ENCODE data around the gene ATAD3B.
"Not testable (repeated sequence)": the region's sequence is repeated elsewhere in the genome, so short reads cannot be mapped to it uniquely, and the experiment has no call there.

ATAD3B gene

DNA sequence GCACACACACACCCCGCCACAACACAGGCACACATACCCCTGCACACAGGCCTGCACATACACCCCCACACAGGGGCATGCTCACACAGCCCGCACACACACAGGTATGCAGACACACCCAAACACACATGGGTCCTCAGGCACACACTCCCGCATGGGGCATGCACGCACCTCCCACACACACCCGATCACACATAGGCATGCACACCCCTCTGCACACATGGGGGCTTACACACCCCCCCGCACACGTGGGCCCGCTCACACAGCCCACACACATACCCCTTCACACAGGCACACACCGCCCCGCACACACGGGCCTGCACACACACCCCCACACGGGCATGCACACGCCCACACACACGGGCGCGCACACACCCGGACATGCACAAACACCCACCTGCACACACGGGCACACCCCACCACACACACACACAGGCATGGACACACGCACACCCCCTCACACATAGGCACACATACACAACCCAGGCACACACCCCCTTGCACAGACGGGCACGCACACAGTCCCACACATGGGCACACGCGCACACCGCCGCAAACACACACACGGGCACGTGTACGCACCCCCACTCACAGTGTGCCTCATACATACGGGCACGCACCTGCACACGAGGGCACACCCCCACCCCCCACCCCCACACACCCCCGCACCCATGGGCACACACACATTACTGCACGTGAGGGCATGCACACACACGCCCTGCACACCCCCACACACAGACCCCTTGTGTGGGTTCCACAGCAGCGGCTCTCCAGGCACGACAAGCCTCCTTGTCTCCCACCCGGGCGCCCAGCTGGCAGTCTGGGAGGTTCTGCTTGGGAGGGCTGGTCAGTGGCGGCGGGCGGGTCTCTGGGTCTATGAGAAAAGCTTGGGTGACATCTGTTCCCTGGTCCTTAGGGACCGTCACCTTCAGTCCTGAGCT lies 8.3 kb downstream of the ATAD3B start:
- DNase-seq, result no peak

- DNase-seq, result not testable (repeated sequence)
Measured at GRCh38 chr1:1480488-1480867, 8.9 kb downstream of the ATAD3B start.

- not testable (repeated sequence) for DNase-seq
Measured at GRCh38 chr1:1481811-1482210, 10.2 kb downstream of the ATAD3B start.

DNA sequence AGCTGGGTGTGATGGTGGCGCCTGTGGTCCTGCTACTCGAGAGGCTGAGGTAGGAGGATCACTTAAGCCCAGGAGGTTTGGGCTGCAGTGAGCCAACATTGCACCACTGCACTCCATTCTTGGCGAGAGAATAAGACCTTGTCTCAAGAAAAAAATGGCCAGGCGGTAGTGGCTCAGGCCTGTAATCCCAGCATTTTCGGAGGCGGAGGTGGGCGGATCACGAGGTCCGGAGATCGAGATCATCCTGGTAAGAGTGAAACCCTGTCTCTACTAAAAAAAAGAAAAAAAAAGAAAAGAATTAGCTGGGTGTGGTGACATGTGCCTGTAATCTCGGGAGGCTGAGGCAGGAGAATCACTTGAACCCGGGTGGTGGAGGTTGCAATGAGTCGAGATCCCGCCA lies 11.3 kb downstream of the ATAD3B start:
- peak; percentile 18 to 33 for DNase-seq

DNA sequence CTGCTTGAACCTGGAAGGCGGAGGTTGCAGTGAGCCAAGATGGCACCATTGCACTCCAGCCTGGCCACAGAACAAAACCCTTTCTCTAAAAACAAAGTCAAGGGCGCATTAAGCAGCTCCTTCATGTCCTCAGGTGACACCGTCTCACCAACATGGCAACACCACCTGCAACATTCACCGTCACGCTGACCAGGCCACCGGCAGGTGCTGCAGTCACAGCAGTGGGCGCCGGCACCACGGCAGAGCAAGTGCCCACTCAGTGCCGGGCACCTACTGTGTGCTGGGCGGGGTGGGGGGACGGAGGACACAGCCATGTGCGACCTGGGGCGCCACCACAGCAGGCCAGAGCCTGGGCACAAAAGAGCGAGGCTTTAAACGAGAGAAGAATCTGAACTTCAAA lies 12.1 kb downstream of the ATAD3B start:
- no peak for DNase-seq

GRCh38 chr1:1484976-1485750 lies 13.6 kb downstream of the ATAD3B start:
- DNase-seq, result not testable (repeated sequence)

GRCh38 chr1:1485755-1486317 lies 14.3 kb downstream of the ATAD3B start:
- DNase-seq, result not testable (repeated sequence)

DNA sequence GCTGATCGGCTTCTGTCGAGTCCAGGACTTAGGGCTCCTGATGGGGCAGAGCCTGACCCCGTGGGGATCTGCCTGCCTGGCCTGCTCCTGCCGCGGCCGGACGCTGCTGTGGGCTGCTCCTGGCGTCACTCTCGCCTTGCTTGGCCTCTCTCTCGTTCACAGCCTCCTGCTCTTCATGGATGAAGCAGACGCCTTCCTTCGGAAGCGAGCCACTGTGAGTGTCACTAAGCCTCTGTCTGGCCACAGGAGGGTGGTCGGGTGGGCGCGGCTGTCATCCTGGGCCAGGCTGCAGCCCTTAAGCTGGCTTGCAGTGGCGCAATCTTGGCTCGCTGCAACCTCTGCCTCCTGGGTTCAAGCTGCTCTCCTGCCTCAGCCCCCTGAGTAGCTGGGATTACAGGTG lies 16.1 kb downstream of the ATAD3B start:
- no peak for DNase-seq

GRCh38 chr1:1489231-1489630 lies 17.7 kb downstream of the ATAD3B start:
- no peak for DNase-seq

GRCh38 chr1:1489861-1490260 lies 18.3 kb downstream of the ATAD3B start:
- no peak for DNase-seq

- DNase-seq, result no peak
Measured at GRCh38 chr1:1490633-1491230, 19.2 kb downstream of the ATAD3B start.

DNA sequence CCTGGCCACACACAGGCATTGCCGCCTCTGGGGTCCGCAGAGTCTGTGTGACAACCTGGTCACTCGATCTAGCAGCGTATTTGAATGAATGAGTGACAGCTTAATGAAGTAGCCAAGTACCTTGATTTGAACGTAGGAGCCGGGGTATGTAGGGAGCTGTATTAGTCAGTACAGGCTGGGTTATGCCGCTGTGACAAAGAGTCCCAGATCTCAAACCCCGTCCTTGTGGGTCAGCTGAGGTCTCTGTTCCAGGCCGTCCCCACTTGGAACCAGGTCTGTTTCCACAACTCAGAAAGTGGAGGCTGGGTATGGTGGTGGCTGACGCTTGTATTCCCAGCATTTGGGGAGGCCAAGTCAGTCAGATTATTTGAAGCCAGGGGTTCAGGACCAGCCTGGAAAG lies 20.0 kb downstream of the ATAD3B start:
- DNase-seq, result no peak

GRCh38 chr1:1494311-1494710 lies 22.7 kb downstream of the ATAD3B start:
- DNase-seq, result not testable (repeated sequence)

DNA sequence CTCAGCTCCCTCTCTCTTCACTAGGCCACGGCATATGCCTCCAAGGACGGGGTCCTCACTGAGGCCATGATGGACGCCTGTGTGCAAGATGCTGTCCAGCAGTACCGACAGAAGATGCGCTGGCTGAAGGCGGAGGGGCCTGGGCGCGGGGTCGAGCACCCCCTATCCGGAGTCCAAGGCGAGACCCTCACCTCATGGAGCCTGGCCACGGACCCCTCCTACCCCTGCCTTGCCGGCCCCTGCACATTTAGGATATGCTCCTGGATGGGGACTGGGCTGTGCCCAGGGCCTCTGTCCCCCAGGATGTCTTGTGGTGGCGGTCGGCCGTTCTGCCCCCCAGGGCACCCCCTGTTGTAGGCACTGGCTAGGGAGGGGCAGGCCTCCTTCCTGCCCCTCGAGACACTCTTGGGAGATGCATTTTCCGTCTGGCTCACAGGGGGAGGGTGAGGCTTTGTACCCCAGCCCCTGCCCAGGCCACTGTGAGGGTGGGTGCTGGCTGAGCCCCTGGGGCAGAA lies 24.0 kb downstream of the ATAD3B start:
- not testable (repeated sequence) for DNase-seq

DNA sequence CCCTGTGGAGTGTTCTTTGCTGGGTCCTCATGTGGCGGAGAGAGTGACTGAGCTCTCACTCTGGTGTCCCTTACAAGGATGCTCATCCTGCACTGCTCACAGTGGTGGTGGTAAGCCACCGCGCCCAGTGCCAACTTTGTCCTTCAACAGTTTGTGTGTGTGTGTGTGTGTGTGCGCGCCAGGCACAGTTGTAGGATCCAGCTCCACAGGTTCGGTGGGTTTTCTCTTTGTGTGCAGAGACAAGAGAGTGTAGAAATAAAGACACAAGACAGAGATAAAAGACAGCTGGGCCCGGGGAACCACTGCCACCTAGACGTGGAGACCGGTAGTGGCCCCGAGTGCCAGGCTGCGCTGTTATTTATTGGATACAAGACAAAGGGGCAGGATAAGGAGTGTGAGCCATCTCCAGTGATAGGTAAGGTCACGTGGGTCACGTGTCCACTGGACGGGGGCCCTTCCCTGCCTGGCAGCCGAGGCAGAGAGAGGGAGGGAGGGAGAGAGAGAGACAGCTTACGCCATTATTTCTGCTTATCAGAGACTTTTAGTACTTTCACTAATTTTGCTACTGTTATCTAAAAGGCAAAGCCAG lies 33.3 kb downstream of the ATAD3B start:
- DNase-seq, result peak; percentile 67 to 69

DNA sequence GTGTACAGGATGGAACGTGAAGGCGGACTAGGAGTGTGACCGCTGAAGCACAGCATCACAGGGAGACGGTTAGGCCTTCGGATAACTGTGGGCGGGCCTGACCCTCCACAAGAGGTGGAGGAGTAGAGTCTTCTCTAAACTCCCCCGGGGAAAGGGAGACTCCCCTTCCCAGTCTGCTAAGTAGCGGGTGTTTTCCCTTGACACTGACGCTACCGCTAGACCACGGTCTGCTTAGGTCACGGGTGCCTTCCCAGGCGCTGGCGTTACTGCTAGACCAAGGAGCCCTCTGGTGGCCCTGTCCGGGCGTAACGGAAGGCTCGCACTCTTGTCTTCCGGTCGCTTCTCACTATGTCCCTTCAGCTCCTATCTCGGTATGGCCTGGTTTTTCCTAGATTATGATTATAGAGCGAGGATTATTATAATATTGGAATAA lies 33.8 kb downstream of the ATAD3B start:
- DNase-seq, result peak; percentile 22 to 51

GRCh38 chr1:1505801-1506200 lies 34.2 kb downstream of the ATAD3B start:
- not testable (repeated sequence) for DNase-seq

- no peak for DNase-seq
Measured at GRCh38 chr1:1507305-1507704, 35.7 kb downstream of the ATAD3B start.

DNA sequence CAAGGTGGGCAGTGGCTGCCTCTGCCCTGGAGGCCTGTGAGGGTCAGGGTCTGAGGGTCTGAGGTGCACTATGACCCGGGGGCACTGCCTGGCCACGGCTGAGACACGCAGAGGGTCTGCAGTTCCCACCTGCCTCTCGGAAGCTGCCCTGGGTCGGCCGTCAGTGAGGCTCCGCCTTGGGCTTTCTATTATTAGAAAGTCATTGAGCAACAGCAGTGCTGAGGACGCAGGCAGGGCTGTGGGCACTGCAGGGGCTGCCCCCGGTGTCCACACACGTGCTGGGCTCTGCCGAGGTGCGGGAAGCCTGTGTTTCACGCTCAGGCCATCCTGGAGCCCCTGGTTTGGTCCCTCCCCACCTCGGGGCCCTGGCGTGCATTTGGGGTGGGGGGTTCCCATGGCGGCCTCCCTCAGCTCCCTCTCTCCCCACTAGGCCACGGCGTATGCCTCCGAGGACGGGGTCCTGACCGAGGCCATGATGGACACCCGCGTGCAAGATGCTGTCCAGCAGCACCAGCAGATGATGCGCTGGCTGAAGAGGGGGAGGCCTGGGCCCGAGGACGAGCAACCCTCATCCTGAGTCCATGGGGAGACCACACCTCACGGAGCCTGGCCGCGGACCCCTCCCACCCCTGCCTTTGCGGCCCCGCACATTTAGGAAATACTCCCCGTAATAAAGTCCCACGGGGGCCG lies 37.4 kb downstream of the ATAD3B start:
- not testable (repeated sequence) for DNase-seq

- not testable (repeated sequence) for DNase-seq
Measured at GRCh38 chr1:1509465-1509850, 37.9 kb downstream of the ATAD3B start.

DNA sequence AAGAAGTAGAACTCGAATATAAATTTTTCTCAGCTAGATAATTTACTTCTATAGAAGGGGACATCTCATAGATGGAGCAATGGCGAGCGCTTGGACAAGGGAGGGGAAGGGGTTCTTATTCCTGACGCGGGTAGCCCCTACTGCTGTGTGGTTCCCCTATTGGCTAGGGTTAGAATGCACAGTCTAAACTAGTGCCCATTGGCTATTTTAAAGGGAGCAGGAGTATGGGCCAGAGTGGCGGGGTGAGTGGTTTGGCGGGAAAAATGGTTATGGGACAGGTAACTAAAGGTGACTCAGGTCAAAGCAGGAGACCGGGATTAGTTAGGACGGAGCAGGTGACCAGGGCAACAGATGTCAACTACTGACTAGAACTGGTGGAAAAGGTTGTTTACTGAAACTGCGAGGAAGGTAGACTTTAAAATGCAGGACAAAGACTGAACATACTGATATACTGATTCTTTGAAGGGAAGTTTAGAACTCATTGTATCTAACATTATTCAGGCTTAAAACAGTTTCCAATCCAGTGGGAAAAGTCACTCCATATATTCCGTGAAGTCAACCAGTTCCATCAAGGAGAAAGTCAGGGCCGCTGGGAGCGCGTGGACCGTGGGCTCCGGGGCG lies 39.5 kb downstream of the ATAD3B start:
- DNase-seq, result peak in 1 of 2 donors; percentile 33

All from inflammatory macrophage (primary cell).